Lower leg skin (tissue), 3 donors: ENCODE results near the gene ZC3H12C.

Experiments used
- CTCF ChIP-seq, 3 donors: fragments of 450-650 bp; IDR thresholded peaks; one replicate each; pipeline ENCODE4 v1.5.1; 2016; ENCODE audit warnings: antibody characterized with exemption in 3 of 3, mild to moderate bottlenecking in 3 of 3, moderate library complexity in 2 of 3
- POLR2A ChIP-seq, 2 donors: fragments of 450-650 bp; IDR thresholded peaks; one replicate each; pipeline ENCODE4 v1.6.1; 2016 to 2017; ENCODE audit warnings: antibody characterized with exemption in 2 of 2, mild to moderate bottlenecking in 1 of 2, moderate library complexity in 1 of 2

GRCh38 chr11:110113505-110113904 is 20.3 kb downstream of the ZC3H12C start:
- TF ChIP-seq CTCF (IDR thresholded peaks at IDR 0.05) = no peak
- no peak for TF ChIP-seq POLR2A (IDR thresholded peaks at IDR 0.05)
